Measurements from ENCODE around the gene PPME1.

The PPME1 gene

DNA sequence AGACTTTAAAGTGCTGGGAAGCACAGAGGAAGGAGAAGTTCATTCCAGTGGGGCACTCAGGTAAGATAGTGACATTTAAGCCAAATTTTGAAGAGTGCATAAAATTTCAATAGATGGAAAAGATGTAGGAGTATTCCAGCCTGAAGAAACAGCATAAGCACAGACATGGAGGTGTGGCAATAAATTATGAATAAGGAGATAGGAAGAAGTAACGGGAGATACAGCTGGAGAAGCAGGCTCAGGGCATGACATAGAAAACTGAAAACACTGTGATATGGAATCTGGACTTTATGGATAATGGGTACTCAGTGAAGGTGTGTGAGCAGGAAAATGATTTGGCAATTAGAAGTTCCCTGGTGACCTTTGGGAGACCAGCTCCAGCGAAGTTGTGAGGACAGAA is 107.0 kb downstream of the PPME1 start:
- H3K9ac ChIP-seq: no peak overlapping the region
- H3K4me2 ChIP-seq: no peak overlapping the region
- H3K27ac ChIP-seq: no peak overlapping the region
- no peak overlapping the region for H3K4me3 ChIP-seq (IDR thresholded peaks at IDR 0.05; ENCODE audit: insufficient read depth, low read depth, low read length)
- H3K4me1 ChIP-seq (ENCODE audit: low read depth, poor library complexity, severe bottlenecking): no peaks in the 10 kb centered on the region
- no peaks in the 10 kb centered on the region for H3K36me3 ChIP-seq (ENCODE audit: insufficient read depth)
- no peaks in the 10 kb centered on the region for H3K27me3 ChIP-seq (ENCODE audit: insufficient read depth, low read depth)
- H4K20me1 ChIP-seq (ENCODE audit: insufficient read depth): no peaks in the 10 kb centered on the region
- TF ChIP-seq, protein P1, sequence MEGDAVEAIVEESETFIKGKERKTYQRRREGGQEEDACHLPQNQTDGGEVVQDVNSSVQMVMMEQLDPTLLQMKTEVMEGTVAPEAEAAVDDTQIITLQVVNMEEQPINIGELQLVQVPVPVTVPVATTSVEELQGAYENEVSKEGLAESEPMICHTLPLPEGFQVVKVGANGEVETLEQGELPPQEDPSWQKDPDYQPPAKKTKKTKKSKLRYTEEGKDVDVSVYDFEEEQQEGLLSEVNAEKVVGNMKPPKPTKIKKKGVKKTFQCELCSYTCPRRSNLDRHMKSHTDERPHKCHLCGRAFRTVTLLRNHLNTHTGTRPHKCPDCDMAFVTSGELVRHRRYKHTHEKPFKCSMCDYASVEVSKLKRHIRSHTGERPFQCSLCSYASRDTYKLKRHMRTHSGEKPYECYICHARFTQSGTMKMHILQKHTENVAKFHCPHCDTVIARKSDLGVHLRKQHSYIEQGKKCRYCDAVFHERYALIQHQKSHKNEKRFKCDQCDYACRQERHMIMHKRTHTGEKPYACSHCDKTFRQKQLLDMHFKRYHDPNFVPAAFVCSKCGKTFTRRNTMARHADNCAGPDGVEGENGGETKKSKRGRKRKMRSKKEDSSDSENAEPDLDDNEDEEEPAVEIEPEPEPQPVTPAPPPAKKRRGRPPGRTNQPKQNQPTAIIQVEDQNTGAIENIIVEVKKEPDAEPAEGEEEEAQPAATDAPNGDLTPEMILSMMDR (conservative IDR thresholded peaks at IDR 0.05; ENCODE audit: low read depth, low read length): no peak
- H2AFZ ChIP-seq (ENCODE audit: low read depth): no peak overlapping the region
- H3K79me2 ChIP-seq (ENCODE audit: insufficient read depth, low read depth): no peaks in the 10 kb centered on the region

DNA sequence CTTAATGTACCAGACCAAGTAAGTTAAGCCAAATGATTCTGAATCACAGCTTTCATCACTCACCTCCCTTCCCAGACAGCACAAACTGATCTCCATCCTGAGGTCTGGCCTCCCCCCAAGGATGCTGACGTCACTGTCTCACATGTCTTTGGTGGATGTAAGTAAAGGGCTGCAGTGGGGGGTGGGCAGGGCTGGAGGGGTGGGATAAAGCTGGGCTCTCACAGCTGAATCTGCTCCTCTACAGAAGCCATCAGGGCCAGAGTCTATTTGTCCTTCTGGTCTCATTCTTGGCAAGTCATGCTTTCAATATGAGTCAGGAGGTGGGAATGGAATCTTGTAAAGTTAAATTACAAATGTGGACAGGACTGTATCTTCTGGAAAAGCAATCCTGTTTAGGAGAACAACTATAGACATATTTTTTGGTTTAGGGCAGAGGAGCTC is 107.7 kb downstream of the PPME1 start:
- Histone ChIP-seq H4K20me1 (ENCODE audit: insufficient read depth) (no peaks in the 10 kb centered on the region), H3K4me1 (ENCODE audit: low read depth, poor library complexity, severe bottlenecking) (no peaks in the 10 kb centered on the region), H3K4me3 (IDR thresholded peaks at IDR 0.05; ENCODE audit: insufficient read depth, low read depth, low read length) (no peak overlapping the region), H3K4me2 (no peak overlapping the region), H3K9ac (no peak overlapping the region), H2AFZ (ENCODE audit: low read depth) (no peak overlapping the region), H3K27me3 (ENCODE audit: insufficient read depth, low read depth) (no peaks in the 10 kb centered on the region), H3K27ac (no peak overlapping the region), H3K79me2 (ENCODE audit: insufficient read depth, low read depth) (no peaks in the 10 kb centered on the region), H3K36me3 (ENCODE audit: insufficient read depth) (no peaks in the 10 kb centered on the region)
- TF ChIP-seq, protein P1 (conservative IDR thresholded peaks at IDR 0.05; ENCODE audit: low read depth, low read length): no peak

DNA sequence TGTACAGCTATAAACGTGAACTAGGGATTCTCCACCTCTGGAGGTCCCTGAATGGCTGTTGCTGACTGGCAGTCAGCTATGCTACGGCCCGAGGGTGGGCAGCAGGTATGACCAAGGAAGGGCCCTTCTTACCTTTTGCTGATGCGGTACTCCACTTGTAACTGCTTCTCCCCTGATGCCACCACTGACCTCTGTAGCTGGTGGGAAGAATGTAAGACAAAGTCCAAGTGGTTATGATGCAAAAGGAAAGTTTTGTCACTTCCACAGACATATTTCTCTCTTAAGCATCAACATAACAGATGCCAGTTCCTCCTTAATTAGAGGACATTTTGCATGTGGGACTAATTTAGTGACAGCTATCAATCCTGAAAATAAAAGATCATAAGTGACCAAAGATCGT is 108.2 kb downstream of the PPME1 start:
- Histone ChIP-seq H3K9ac (no peak overlapping the region), H2AFZ (ENCODE audit: low read depth) (no peak overlapping the region), H3K4me2 (no peak overlapping the region), H3K4me3 (IDR thresholded peaks at IDR 0.05; ENCODE audit: insufficient read depth, low read depth, low read length) (no peak overlapping the region), H3K79me2 (ENCODE audit: insufficient read depth, low read depth) (no peaks in the 10 kb centered on the region), H3K27me3 (ENCODE audit: insufficient read depth, low read depth) (no peaks in the 10 kb centered on the region), H3K27ac (no peak overlapping the region), H4K20me1 (ENCODE audit: insufficient read depth) (no peaks in the 10 kb centered on the region), H3K36me3 (ENCODE audit: insufficient read depth) (no peaks in the 10 kb centered on the region), H3K4me1 (ENCODE audit: low read depth, poor library complexity, severe bottlenecking) (no peaks in the 10 kb centered on the region)
- TF ChIP-seq, protein P1 (conservative IDR thresholded peaks at IDR 0.05; ENCODE audit: low read depth, low read length): no peak

DNA sequence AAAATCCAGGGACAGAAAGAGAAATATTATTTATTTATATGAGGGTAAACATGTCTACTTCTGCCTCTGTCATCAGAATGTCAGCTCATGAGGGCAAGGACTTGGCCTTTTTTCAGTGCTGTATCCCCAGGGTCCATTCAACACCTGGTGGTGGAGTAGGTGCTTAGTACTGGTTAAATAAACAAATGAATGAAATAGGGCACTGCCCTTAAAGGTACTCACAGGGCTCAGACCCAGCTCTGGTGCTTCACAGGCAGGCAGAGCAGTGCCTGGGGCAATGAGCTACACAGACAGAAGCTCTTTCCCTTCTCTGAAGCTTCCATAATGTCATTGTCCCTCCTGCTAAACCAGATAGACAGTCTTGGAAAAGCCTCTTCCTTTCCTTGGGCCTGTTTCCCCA is 109.4 kb downstream of the PPME1 start:
- TF ChIP-seq, protein P1 (conservative IDR thresholded peaks at IDR 0.05; ENCODE audit: low read depth, low read length): no peak
- Histone ChIP-seq H4K20me1 (ENCODE audit: insufficient read depth) (no peaks in the 10 kb centered on the region), H3K9ac (no peak overlapping the region), H3K4me3 (IDR thresholded peaks at IDR 0.05; ENCODE audit: insufficient read depth, low read depth, low read length) (no peak overlapping the region), H3K36me3 (ENCODE audit: insufficient read depth) (no peaks in the 10 kb centered on the region), H3K27me3 (ENCODE audit: insufficient read depth, low read depth) (no peaks in the 10 kb centered on the region), H3K4me2 (no peak overlapping the region), H3K79me2 (ENCODE audit: insufficient read depth, low read depth) (no peaks in the 10 kb centered on the region), H3K27ac (no peak overlapping the region), H3K4me1 (ENCODE audit: low read depth, poor library complexity, severe bottlenecking) (no peaks in the 10 kb centered on the region), H2AFZ (ENCODE audit: low read depth) (no peak overlapping the region)
